GM19023 (cell line): Measurements from ENCODE around the gene AOX1.
"Not testable (repeated sequence)": the region's sequence is repeated elsewhere in the genome, so short reads cannot be mapped to it uniquely, and the experiment has no call there.

Source experiments
- ATAC-seq: cut with Tn5 transposase; IDR thresholded peaks from one replicate; pipeline ENCODE4 v1.9.1; 2021; ENCODE audit warnings: mild to moderate bottlenecking, moderate library complexity; ENCODE audit not compliant: unreplicated experiment

Gene AOX1

DNA sequence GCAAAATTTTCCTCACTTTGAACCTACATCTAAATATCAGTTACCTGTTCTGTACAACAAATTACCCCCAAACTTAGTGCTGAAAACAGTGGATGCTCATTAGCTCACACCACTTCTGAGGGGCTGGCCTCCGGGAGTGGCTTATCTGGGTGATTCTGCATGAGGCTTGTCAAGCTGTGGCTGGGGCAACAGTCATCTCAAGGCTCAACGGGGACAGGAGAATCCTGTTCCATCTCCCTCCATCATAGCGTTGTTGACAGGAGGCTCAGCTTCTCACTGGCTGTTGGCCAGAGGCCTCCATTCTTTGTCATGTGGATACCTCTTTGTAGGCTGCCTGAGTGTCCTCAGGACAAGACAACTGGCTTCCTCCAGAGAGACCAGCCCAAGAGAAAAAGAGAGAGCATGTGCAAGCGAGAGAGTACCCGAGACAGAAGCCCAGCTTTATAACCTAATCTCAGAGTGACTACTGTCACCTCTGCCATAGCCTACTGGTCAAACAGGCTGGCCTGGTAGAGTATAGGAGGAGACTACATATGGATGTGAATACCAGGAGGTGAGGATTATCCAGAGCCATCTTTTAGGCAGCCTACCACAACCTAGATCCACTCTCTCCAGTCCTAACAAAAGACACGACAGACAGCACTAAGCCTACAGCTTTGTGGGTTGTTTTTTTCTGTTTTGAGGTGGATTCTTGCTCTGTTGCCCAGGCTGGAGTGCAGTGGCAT lies 79.1 kb downstream of the AOX1 start:
- no peak for ATAC-seq

DNA sequence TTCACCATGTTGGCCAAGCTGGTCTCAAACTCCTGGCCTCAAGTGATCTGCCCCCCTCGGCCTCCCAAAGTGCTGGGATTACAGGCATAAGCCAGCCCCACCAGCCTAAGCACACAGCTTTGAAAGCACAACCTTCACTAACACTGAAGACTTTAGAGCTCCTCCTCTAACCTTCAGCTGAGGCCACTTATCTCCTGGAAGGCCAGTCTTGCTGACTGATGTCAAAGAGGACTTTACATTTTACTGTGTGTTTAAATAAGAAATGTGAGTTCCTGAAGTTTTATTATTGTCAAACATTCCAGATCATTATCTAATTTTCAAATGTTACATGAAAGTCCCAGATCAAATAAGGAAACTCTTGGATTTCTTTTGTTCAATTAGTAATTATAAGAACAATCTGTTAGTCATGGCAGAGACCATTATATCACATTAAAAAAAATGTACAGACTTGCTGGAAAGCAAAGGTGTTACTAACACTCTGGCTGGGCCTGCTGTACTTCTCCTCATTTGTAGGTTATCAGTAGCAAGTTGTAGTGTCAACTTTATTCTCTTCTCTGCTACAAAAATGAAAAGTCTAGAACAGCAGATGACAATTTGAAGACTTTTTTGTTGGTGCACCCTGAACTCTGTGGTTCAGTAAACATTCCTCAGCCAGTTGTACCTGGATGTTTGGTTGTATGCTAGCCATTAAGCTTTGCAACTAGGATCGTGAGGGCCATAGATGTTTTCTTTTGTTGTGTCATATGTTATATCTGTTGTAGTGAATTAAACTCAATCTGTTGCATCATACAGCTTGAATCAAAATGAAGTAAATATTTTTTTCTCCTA lies 80.0 kb downstream of the AOX1 start:
- ATAC-seq, result no peak

DNA sequence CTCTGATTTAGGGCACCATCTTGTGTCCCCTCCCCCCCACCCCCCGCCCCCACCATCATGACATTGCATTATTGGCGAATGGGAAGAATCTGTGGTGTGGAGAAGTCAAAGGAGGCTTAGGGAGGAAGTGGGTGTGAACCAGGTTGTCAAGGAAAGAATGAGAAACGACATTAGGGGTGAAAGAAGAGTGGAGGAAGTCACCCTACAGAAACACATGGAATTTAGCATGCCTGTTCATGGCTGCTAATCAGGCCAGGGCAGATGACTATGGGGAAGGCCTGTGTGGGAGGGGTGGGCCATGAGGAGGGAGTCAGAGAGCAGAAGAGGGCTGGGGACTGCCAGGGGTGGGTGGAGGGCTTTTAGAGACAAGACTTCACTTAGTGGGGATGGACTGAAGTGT lies 81.6 kb downstream of the AOX1 start:
- ATAC-seq, result no peak

DNA sequence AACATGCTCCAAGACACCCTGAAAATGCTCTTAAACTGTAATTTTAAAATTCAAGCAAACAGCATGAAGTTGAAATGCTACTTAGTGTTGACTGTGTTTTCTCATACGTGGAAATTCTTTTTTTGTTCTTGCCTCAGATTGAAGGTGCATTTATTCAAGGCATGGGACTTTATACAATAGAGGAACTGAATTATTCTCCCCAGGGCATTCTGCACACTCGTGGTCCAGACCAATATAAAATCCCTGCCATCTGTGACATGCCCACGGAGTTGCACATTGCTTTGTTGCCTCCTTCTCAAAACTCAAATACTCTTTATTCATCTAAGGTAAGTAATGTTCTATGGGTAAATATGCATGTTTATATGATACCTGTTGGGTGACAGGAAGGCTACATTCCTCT lies 82.7 kb downstream of the AOX1 start:
- no peak for ATAC-seq

DNA sequence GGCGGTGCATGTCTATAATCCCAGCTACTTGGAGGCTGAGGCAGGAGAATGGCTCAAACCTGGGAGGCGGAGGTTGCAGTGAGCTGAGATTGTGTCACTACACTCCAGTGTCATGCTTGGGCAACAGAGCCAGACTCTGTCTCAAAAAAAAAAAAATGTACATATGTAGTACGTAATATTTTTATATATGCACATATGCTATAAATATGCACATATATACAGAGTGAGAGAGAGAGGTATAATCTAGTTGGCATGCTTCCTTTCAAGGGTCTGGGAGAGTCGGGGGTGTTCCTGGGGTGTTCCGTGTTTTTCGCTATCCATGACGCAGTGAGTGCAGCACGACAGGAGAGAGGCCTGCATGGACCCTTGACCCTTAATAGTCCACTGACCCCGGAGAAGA lies 83.5 kb downstream of the AOX1 start:
- ATAC-seq, result no peak

DNA sequence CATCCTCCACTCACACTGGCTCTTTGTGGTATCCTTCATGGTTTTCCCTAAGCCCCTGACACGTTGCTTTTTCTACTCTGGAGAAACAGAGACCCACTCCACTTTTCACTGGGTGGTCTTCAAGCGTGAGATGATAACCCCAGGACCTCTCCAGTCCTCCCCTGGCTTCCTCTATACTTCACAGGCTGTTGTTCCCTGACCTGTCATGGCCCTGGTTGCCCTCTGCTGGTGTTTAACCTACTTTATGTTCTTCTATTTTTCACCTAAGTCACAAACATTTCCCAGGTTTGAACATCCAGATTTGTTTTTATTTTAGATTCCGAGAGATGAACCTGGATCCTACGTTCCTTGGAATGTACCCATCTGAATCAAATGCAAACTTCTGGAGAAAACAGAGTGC lies 84.5 kb downstream of the AOX1 start:
- no peak for ATAC-seq

DNA sequence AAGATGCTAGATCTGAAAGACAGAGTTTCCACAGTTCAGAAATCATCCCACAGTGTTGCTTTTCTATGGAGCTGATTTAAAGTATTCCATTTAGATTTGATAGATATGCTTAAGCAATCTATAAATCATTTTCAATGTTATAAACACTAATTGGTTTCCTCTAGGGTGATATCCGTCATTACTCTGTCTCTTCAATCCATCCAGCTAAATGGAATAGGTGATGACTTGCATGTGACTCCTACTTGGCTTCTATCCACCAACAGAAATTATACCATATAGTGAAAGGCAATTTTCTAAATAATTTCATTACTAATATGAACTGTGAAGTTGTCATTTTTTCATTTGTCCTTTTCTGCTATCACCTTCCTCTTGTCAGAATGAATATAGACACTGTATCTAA lies 84.9 kb downstream of the AOX1 start:
- no peak for ATAC-seq

DNA sequence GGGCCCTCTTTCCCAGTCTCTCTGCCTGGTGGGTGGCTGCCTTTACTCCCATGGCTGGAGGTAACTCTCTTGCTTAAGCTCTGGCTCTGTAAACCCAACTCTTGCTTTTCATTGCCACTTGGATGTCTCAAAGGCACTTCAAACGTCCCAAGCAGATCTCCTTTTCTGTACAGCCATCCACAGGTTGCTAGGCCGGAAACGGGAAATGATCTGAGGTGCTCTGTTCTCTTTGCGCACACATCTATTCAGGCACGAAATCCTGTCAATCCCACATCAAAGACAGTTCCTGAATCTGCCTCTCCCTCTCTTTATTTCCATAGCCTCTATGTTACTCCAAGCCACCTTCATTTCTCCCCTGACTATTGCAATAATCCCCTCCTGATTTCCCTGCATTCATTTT lies 87.4 kb downstream of the AOX1 start:
- no peak for ATAC-seq

DNA sequence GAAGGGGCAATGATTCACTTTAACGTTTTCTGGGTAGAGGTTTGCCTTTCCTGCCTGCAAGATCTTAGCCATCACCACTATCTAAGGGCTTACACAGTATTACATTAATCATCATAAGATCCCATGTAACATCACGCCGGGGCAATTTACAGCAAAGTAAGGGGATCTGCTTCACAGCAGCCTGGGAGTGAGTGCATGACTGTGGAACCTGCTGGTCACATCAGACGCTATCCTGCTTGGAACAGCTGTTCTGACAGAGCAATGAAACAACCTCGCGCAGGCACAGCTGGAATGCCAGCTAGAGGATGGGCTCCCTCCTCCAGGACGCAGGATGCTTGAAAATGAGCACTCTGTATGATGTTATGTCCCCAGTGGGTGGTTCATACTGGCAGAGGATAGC lies 89.0 kb downstream of the AOX1 start:
- ATAC-seq, result no peak

DNA sequence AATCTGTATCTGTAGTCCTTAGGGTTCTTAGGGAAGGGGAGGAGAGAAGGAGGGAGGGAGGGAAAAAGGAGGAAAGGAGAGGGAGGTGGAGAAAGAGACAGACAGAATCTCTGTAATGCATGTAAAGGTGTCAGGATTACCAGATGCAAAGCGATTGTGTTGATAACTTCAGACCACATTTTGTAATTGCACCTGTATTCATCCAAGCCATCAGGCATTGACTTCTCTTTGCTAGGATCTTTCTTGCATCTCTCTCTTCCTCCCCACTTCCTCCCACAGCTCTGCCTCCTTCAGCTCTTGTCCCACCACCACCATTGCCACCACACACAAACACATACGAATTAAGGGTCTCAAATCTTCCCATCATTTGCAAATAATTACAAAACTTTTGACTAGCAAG lies 91.4 kb downstream of the AOX1 start:
- ATAC-seq, result no peak

DNA sequence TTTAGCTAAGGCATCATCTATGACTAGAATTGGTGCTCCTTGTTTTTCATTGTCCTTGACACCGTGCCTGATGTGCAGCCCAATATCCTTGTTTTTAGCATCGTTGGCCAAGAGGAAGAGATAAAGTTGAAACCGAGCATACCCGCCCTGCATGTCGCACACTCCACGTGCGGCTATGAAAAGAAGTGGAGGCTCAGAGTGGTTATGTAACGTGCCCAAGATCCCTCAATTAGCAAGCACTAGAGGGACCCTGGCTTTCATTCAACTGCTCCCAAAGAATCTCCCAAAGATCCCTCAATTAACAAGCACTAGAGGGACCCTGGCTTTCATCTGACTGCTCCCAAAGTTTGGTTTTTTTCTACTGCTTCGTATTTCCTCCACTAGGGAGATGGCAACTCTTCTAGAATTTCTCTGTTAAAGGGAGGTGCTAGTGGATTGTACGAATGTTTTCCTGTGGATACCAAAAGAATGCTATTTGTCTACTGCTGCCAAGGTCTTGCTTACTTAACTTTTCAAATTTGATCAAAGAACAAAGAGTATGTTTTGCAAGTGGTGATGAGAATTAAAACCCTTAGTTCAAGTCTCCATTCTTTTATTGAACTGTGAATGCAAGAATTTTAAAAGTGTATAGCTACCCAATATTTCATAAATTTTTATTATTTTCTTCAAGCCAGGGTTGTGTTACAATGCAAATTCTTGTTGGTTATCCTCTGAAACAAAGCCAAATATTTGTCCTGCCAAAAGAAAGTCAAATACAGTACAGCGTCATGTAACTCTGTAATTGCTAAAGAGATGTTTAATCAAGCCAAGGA lies 92.1 kb downstream of the AOX1 start:
- ATAC-seq, result no peak

DNA sequence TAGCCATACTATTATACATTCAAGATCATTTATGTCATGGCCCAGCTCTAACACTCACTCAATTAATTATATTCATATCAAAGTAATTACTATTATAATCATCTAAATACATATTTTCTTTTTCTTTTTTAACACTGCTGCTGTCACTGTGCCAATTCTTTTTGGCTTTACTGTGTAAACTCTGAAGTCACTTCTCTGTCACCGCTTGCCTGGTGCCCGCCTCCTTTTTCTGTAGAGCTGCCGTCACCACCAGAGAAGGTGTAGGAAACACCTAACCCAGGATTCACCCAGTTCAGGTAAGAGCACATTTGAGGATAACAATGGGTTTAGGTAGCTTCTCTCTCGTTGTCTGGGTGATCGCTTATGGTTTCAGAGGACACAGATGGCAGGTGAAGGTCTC lies 93.3 kb downstream of the AOX1 start:
- no peak for ATAC-seq

DNA sequence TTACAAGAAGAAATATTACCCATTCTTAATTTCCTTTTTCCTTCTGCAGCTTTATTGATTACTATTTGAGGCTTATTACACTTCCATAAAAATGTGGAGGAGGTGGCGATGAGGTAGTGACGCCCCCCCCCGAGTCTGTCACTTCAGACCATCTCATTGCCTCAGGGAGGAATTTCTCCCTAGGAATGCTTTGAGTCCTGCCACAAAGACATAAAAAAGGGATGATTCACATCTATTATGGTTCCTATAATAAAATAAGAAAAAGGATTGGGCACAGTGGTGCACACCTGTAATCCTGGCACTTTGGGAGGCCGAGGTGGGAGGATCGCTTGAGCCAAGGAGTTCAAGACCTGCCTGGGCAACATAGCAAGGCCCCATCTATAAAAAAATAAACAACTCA lies 93.7 kb downstream of the AOX1 start:
- ATAC-seq, result no peak

DNA sequence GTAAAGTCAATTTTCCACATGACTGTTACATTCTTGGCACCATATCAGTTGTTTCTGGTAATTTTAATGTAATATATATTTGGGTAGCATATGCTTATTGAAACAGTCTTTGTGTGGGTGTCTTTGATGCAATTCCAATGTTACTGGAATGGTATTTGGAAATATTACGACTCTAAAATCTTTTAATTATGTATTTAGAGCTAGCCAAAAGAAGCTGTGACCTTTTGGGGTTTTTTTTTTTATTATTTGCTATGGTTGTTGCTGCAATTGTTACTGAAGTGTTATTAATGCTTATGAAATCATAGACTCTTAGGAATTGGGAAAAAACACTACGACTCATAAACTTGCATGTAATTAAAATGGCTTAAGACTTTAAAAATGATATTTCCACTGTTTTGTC lies 95.9 kb downstream of the AOX1 start:
- no peak for ATAC-seq

DNA sequence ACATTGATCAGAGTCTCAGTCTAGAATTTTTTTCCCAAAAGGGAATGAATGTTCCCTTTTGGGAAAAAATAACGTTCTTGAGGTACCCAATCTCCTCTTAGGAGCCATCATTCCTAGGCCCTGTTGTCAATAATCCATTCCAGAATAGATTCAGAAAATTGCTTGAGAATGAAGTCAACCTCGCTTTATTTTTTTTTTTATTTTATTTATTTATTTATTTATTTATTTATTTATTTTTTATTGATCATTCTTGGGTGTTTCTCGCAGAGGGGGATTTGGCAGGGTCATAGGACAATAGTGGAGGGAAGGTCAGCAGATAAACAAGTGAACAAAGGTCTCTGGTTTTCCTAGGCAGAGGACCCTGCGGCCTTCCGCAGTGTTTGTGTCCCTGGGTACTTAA lies 96.6 kb downstream of the AOX1 start:
- ATAC-seq, result not testable (repeated sequence)

DNA sequence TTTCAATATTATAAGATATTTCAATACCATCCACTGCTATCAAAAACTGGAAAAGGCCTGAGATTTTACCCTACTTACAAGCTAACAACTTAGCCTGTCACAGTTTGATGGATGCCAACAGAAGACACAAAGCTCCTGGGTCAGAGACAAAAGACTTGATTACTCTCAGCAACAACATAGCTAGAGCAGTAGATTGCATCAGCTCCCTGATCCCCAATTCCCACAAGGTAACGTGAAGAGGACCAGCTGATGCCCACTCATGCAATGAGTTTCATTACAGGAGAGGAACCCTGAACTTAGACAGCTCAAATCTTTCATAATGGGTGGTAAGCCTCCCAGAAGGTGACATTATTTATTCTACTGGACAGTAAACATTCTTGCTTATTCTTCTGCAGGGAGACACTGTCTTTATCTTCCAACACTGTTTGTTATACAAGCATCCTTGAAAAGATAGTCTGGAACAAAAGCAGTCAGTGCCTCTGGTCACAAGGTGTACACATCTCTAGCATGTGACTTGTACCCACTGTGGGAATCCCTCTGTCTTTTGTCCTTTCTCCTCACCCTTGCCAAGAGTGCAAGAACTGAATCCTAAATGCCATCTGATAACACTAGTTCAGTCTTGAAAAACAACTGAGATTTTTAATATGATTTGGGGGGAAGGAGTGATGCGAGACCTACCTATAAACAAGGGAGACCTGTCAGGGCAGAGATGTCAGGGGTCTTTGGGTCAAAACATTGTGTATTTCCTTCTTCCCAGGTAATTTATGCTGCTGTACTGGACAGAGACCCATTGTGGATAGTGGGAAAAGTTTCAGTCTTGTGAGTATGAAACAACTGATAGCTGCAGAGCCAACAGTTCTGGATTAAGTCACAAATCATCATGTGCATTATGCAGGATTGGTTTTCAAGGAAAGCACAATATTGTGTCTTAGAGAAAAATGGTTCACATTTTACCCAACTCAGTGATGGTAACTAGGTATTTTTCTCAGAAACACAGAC lies 102.4 kb downstream of the AOX1 start:
- ATAC-seq, result no peak

DNA sequence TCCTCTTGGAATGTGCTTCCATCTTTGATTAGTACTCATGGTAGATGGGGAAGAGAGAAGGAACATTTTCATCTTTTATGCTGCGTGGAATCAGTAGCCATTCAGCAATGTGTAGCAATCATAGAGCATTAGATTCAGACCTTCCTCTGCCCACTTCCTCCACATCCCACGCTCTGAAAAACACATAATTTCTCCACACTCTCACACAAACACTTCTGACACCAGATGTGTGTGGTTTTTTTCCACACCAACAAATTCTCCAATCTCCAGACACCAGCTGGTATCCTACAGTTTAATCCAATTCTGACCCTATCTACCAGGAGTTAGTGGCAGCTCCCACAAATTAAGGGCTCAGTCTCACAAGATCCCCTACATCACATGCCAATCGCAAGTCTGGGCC lies 103.3 kb downstream of the AOX1 start:
- ATAC-seq, result no peak

DNA sequence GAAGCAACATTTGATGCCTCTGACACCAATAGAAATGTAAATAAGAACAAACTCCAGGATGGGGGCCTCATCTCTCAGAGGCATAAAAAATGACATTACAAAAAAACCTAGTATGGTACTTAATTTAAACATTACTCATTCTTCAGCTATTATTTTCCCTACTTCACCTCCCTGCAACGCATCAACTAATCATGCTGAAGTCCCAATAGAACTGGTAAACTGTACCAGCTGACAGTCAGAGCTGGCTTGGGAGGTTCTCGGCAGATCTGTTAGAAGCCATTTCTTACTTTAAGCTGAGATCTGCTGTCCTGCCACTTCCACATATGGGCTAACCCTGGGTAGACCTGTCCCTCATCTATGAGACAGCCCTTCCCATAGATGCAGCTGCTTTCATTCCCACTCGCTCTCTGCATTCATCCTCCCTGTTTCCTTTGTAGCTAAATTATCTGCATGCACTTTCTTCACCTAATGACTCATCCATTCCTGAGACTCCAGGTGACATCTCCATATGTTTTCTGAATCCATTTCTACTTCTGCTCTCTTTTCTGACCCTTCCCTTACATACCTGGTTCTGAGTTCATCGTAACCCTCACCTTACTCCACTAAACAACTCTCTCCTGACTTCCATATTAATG lies 108.1 kb downstream of the AOX1 start:
- ATAC-seq, result no peak

DNA sequence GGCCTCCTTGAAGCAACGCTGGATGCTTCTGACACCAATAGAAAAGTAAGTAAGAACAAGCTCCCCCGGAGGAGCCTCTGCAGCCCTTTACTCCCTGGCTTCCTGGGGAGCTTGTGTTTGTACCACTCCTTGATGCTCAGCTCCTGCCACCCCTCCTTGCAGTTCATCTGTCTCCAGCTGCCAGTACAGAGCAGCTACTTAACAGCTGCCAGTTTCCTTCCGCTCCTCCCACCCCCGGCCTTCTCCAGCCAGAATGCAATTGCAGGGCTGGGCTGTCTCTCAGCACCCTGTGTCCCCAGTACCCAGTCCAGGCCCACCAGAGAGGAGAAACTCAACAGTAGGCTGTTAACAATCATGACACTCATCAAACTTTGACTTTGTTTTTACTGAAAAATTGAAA lies 109.4 kb downstream of the AOX1 start:
- no peak for ATAC-seq

DNA sequence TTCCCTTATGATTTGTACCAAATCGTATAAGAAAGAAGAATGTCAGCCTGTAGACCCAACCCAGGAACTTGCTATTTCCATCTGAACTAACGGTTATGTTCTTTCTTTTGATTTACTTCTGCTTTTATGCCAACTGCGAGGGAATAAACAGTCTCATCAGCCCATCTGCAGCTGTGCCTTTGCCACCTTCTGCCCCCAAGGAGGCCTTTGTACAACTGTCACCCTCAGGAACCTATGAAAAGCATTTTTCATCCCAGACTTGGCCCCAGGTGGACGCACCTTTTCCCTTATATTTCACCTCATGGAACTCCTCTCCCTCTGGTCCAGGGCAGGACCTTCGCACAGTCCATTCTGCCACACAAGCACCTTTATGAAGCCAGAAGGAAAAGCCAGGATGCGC lies 109.8 kb downstream of the AOX1 start:
- ATAC-seq, result no peak
